Neural cell (in vitro differentiated cells): ENCODE measurements around the gene NTMT1. TPM values are rescaled to one million over a fixed set of nuclear protein-coding genes. Genes with fewer than 3 reads are reported as not detected.
"Not testable (repeated sequence)": the region's sequence is repeated elsewhere in the genome, so short reads cannot be mapped to it uniquely, and the experiment has no call there.

Experiments used
- H2AFZ ChIP-seq: fragments of 200-600, 300-800 bp; sonication (generic), shearing (Covaris generic); 2 replicates; pipeline ENCODE4 v1.6.0; 2014; ENCODE audit warnings: low read depth, mild to moderate bottlenecking, antibody characterized with exemption, low read length, moderate library complexity
- H3F3A ChIP-seq: fragments of 200-600 bp; shearing (Covaris generic); 2 replicates; pipeline ENCODE4 v1.6.1; 2016; ENCODE audit warnings: mild to moderate bottlenecking, moderate library complexity, mixed read lengths, antibody characterized with exemption, low read length; ENCODE audit not compliant: insufficient read depth, poor library complexity, severe bottlenecking
- H3K27ac ChIP-seq: fragments of 200-600, 300-800 bp; sonication (generic), shearing (Covaris generic); 2 replicates; pipeline ENCODE4 v1.5.1; 2014; ENCODE audit warnings: mild to moderate bottlenecking, low read length, moderate library complexity
- H3K27me3 ChIP-seq: fragments of 300-800, 200-600 bp; sonication (generic), shearing (Covaris generic); 2 replicates; pipeline ENCODE4 v1.6.0; 2014; ENCODE audit warnings: mild to moderate bottlenecking, low read depth, low read length, moderate library complexity; ENCODE audit not compliant: insufficient read depth
- H3K36me3 ChIP-seq: fragments of 300-800, 200-600 bp; sonication (generic), shearing (Covaris generic); 2 replicates; pipeline ENCODE4 v1.5.1; 2014; ENCODE audit warnings: mild to moderate bottlenecking, antibody characterized with exemption, low read length, moderate library complexity; ENCODE audit not compliant: insufficient read depth
- H3K4me2 ChIP-seq: fragments of 300-800, 200-600 bp; sonication (generic), shearing (Covaris generic); 2 replicates; pipeline ENCODE4 v1.6.0; 2014; ENCODE audit warnings: mild to moderate bottlenecking, low read length
- H3K4me3 ChIP-seq: fragments of 300-800, 200-600 bp; sonication (generic), shearing (Covaris generic); 2 replicates; pipeline ENCODE4 v1.5.1; 2014; ENCODE audit warnings: mild to moderate bottlenecking, low read length, moderate library complexity
- H3K79me2 ChIP-seq: fragments of 200-600 bp; shearing (Covaris generic); replicated peaks from 2 replicates; pipeline ENCODE4 v1.6.0; 2014; ENCODE audit warnings: mild to moderate bottlenecking, low read length, moderate library complexity; ENCODE audit not compliant: insufficient read depth
- H3K9ac ChIP-seq: fragments of 300-800, 200-600 bp; sonication (generic), shearing (Covaris generic); 2 replicates; pipeline ENCODE4 v1.6.1; 2016; ENCODE audit warnings: mild to moderate bottlenecking, low read length, mixed read lengths
- H3K9me2 ChIP-seq: fragments of 200-600 bp; shearing (Covaris generic); 2 replicates; pipeline ENCODE4 v1.6.1; 2016; ENCODE audit warnings: mild to moderate bottlenecking, low read length, mixed read lengths; ENCODE audit not compliant: insufficient read depth
- H3K9me3 ChIP-seq: fragments of 200-600, 300-800 bp; sonication (generic), shearing (Covaris generic); 2 replicates; pipeline ENCODE4 v1.6.1; 2016; ENCODE audit warnings: mild to moderate bottlenecking, mixed run types, low read length, moderate library complexity, mixed read lengths
- H4K20me1 ChIP-seq: fragments of 200-600 bp; shearing (Covaris generic); 2 replicates; pipeline ENCODE4 v1.6.1; 2016; ENCODE audit warnings: mild to moderate bottlenecking, mixed run types; ENCODE audit not compliant: insufficient read depth
- CTCF ChIP-seq: fragments of 450-650 bp; IDR thresholded peaks from 2 replicates; pipeline ENCODE4 v1.5.1; 2014; ENCODE audit warnings: antibody characterized with exemption, mild to moderate bottlenecking, moderate library complexity; ENCODE audit not compliant: poor library complexity, severe bottlenecking
- EP300 ChIP-seq: fragments of 450-650 bp; conservative IDR thresholded peaks from 2 replicates; pipeline ENCODE4 v1.6.1; 2014; ENCODE audit warnings: antibody characterized with exemption, mild to moderate bottlenecking, moderate library complexity; ENCODE audit not compliant: poor library complexity, severe bottlenecking
- EZH2 ChIP-seq: fragments of 200-600, 300-800 bp; shearing (Covaris generic), sonication (generic); IDR thresholded peaks from 2 replicates; pipeline ENCODE4 v1.6.1; 2014; ENCODE audit warnings: antibody characterized with exemption, low read length, borderline replicate concordance, mild to moderate bottlenecking; ENCODE audit not compliant: insufficient read depth, poor library complexity, severe bottlenecking
- MXI1 ChIP-seq: fragments of 450-650 bp; conservative IDR thresholded peaks from 2 replicates; pipeline ENCODE4 v1.6.1; 2014; ENCODE audit warnings: antibody characterized with exemption, mild to moderate bottlenecking; ENCODE audit not compliant: poor library complexity, severe bottlenecking
- POLR2AphosphoS5 ChIP-seq: IDR thresholded peaks from 2 replicates; pipeline ENCODE4 v1.6.1; 2012
- RAD21 ChIP-seq: fragments of 450-650 bp; conservative IDR thresholded peaks from 2 replicates; pipeline ENCODE4 v1.6.1; 2014; ENCODE audit warnings: antibody characterized with exemption, mild to moderate bottlenecking, moderate library complexity
- SMC3 ChIP-seq: fragments of 450-650 bp; conservative IDR thresholded peaks from 2 replicates; pipeline ENCODE4 v1.6.1; 2014; ENCODE audit warnings: antibody characterized with exemption, mild to moderate bottlenecking, moderate library complexity; ENCODE audit not compliant: poor library complexity
- TAF1 ChIP-seq: IDR thresholded peaks from 2 replicates; pipeline ENCODE4 v1.6.1; 2012; ENCODE audit warnings: low read depth
- polyA plus RNA-seq: library from polyadenylated mRNA; depleted of rRNA; stranded (reverse); fragments of >200 nt; gene quantifications from 2 replicates; pipeline ENCODE4 v1.2.3, GENCODE V29; 2014
- TF ChIP-seq, protein P1 (sequence below): IDR thresholded peaks from 2 replicates; pipeline ENCODE4 v1.6.1; 2012; ENCODE audit warnings: borderline replicate concordance

The NTMT1 gene
- polyA plus RNA-seq, 1 donor from 2014 or later, result 35.9 TPM

DNA sequence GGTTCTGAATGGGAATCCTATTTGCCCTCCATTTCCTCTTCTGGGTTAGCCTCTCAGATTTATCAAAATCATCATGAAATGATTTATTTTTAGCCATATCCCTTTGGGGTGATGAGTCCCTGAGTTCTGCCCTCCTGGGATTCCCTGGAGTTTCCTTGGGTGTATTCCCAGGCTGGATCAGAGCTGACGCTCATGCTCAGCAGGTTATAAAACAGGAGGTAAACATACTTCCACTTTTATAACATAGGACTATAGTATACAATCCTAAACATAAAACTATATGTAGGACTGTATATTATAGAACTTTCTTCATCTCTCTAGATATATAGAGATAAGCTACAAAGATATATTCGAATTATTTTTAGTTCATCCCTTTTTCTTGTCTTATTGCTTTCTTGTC, 35.1 kb downstream of the NTMT1 start:
- no peaks in the 10 kb centered on the region for H3K36me3 ChIP-seq
- H3K27me3 ChIP-seq, result peaks cover 16% of the 10 kb centered on the region
- H3K9ac ChIP-seq, result no peak overlapping the region

DNA sequence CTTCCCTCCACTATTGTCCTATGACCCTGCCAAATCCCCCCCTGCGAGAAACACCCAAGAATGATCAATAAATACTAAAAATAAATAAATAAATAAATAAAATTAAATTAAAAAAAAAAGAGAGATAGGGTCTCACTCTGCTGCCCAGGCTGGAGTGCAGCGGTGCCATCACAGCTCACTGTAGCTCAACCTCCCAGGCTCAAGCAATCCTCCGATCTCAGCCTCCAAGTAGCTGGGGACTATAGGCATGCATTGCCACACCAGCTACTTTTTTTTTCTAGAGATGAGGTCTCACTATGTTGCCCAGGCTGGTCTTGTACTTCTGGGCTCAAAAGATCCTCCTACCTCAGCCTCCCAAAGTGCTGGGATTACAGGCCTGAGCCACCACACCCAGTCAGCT, 36.3 kb downstream of the NTMT1 start:
- not testable (repeated sequence) for H3F3A ChIP-seq, H2AFZ ChIP-seq

More for the DNA sequence above, 35.1 kb downstream of the NTMT1 start:
- no peak overlapping the region for H3K27ac ChIP-seq
- H3F3A ChIP-seq, result no peaks in the 10 kb centered on the region
- H3K9me2 ChIP-seq, result no peaks in the 10 kb centered on the region
- no peaks in the 10 kb centered on the region for H4K20me1 ChIP-seq
- H3K4me3 ChIP-seq, result no peak overlapping the region
- H3K79me2 ChIP-seq, result no peaks in the 10 kb centered on the region
- no peak overlapping the region for H3K4me2 ChIP-seq
- TF ChIP-seq POLR2AphosphoS5, result no peak
- no peak for TF ChIP-seq EP300
- no peak for TF ChIP-seq EZH2
- TF ChIP-seq CTCF, result no peak
- TF ChIP-seq SMC3, result no peak
- TF ChIP-seq, protein P1, sequence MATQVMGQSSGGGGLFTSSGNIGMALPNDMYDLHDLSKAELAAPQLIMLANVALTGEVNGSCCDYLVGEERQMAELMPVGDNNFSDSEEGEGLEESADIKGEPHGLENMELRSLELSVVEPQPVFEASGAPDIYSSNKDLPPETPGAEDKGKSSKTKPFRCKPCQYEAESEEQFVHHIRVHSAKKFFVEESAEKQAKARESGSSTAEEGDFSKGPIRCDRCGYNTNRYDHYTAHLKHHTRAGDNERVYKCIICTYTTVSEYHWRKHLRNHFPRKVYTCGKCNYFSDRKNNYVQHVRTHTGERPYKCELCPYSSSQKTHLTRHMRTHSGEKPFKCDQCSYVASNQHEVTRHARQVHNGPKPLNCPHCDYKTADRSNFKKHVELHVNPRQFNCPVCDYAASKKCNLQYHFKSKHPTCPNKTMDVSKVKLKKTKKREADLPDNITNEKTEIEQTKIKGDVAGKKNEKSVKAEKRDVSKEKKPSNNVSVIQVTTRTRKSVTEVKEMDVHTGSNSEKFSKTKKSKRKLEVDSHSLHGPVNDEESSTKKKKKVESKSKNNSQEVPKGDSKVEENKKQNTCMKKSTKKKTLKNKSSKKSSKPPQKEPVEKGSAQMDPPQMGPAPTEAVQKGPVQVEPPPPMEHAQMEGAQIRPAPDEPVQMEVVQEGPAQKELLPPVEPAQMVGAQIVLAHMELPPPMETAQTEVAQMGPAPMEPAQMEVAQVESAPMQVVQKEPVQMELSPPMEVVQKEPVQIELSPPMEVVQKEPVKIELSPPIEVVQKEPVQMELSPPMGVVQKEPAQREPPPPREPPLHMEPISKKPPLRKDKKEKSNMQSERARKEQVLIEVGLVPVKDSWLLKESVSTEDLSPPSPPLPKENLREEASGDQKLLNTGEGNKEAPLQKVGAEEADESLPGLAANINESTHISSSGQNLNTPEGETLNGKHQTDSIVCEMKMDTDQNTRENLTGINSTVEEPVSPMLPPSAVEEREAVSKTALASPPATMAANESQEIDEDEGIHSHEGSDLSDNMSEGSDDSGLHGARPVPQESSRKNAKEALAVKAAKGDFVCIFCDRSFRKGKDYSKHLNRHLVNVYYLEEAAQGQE, result no peak
- no peak for TF ChIP-seq RAD21
- TF ChIP-seq TAF1, result no peak
- no peak for TF ChIP-seq MXI1
- no peak overlapping the region for H2AFZ ChIP-seq
- no peaks in the 10 kb centered on the region for H3K9me3 ChIP-seq

GRCh38 chr9:129664746-129665388, 38.9 kb downstream of the NTMT1 start:
- H3K4me2 ChIP-seq, result no peak overlapping the region

More for the DNA sequence above, 36.3 kb downstream of the NTMT1 start:
- not testable (repeated sequence) for H3K4me2 ChIP-seq, H3K9me2 ChIP-seq, H3K36me3 ChIP-seq, H3K79me2 ChIP-seq, H3K4me3 ChIP-seq, H4K20me1 ChIP-seq, H3K9me3 ChIP-seq, H3K9ac ChIP-seq, H3K27ac ChIP-seq
- H3K27me3 ChIP-seq, result peaks cover 27% of the 10 kb centered on the region

More at GRCh38 chr9:129664746-129665388, 38.9 kb downstream of the NTMT1 start:
- no peaks in the 10 kb centered on the region for H3K9me3 ChIP-seq
- H3K27ac ChIP-seq, result no peak overlapping the region
- peak overlapping the region; percentile 55 for H3K4me3 ChIP-seq
- no peak overlapping the region for H2AFZ ChIP-seq
- no peak overlapping the region for H3K9ac ChIP-seq
- no peaks in the 10 kb centered on the region for H3K79me2 ChIP-seq
- peaks cover 33% of the 10 kb centered on the region for H3K27me3 ChIP-seq
- H3K36me3 ChIP-seq, result no peaks in the 10 kb centered on the region
- no peaks in the 10 kb centered on the region for H3K9me2 ChIP-seq
- TF ChIP-seq POLR2AphosphoS5 (no peak), SMC3 (no peak), EP300 (no peak), MXI1 (no peak), EZH2 (no peak), RAD21 (no peak), TAF1 (no peak), CTCF (no peak)
- TF ChIP-seq, protein P1, result no peak
- no peaks in the 10 kb centered on the region for H3F3A ChIP-seq
- no peaks in the 10 kb centered on the region for H4K20me1 ChIP-seq
